ENCODE data around the gene RERG. TPM values are rescaled to one million over a fixed set of nuclear protein-coding genes. Genes with fewer than 3 reads are reported as not detected.

Gene RERG
- polyA plus RNA-seq, 2 of the 4 experiments (the other 2 are of a cell fraction): 0.48 to 0.79 TPM

GRCh38 chr12:15171012-15171655, 50.1 kb downstream of the RERG start:
- ChIA-PET CTCF (interaction anchor here (1.1 to 2.9 kb wide), 2 partner anchors 50 to 176 kb away, joined by 3 to 9 read pairs; partner anchors contain the start of gene RERG), POLR2A (no interaction called here)
- Histone ChIP-seq H3K4me1 (peaks cover 34% of the 10 kb centered on the region), H3K27ac (peak overlapping the region in 1 of 2 experiments; percentile 31; a peak in 3 of 6 replicates), H3K4me3 (no peak overlapping the region), H3K4me2 (peak overlapping the region; percentile 65), H3K9me3 (peaks cover 3% of the 10 kb centered on the region; the same call in 1 of the 3 replicates)
- WGBS (ENCODE audit: missing lambda C conversion rate): 37% methylated on average over 6 of the region's 6 CpGs
- peak; percentile 13 for DNase-seq (ENCODE audit: low read depth in 1 of 2, low spot score in 1 of 2)
- no peak for TF ChIP-seq CHD4 (IDR thresholded peaks at IDR 0.05; ENCODE audit: borderline replicate concordance)
- no peak for TF ChIP-seq RFX5 (IDR thresholded peaks at IDR 0.05)
- TF ChIP-seq SMC3 (IDR thresholded peaks at IDR 0.05): no peak
- no peak for TF ChIP-seq CEBPB (IDR thresholded peaks at IDR 0.05)
- no peak for TF ChIP-seq RCOR1 (IDR thresholded peaks at IDR 0.05; ENCODE audit: low read depth, low read length)
- peak; percentile 18 for FAIRE-seq
- peak; percentile 51 to 68; a peak in 3 of 6 replicates for ATAC-seq

GRCh38 chr12:15168026-15168678, 53.1 kb downstream of the RERG start:
- ATAC-seq (no peak), DNase-seq (ENCODE audit: low read depth in 1 of 2, low spot score in 1 of 2) (no peak), FAIRE-seq (no peak)
- 81% methylated on average over 5 of the region's 5 CpGs for WGBS (ENCODE audit: missing lambda C conversion rate)
- no peak for TF ChIP-seq GATA3 (IDR thresholded peaks at IDR 0.05; ENCODE audit: borderline replicate concordance)
- Histone ChIP-seq H3K4me2 (no peak overlapping the region), H3K27ac (peak overlapping the region in 1 of 2 experiments; percentile 20; a peak in 1 of 6 replicates), H3K4me3 (no peak overlapping the region), H3K4me1 (peaks cover 52% of the 10 kb centered on the region), H3K9me3 (peaks cover 2% of the 10 kb centered on the region; the same call in 1 of the 3 replicates)
- POLR2A ChIA-PET: no interaction called here
- CTCF ChIA-PET: no interaction called here

- H3K4me3 ChIP-seq: no peak overlapping the region
- H3K27ac ChIP-seq: peak overlapping the region; percentile 36 to 38; a peak in 4 of 6 replicates
- H3K4me2 ChIP-seq: peak overlapping the region; percentile 58
- FAIRE-seq (no peak), DNase-seq (ENCODE audit: low read depth in 1 of 2, low spot score in 1 of 2) (peak in 1 of 2 experiments; percentile 4), ATAC-seq (peak; percentile 33 to 51; a peak in 3 of 6 replicates)
- CTCF ChIA-PET: interaction anchor here (1.2 to 2.1 kb wide), 3 partner anchors 12 to 56 kb away, joined by 4 to 9 read pairs (median 7); partner anchors contain the start of gene RERG
- peaks cover 38% of the 10 kb centered on the region for H3K4me1 ChIP-seq
- no peaks in the 10 kb centered on the region for H3K9me3 ChIP-seq
- POLR2A ChIA-PET: no interaction called here
- TF ChIP-seq NPAS2 (CRISPR knock-in tag; IDR thresholded peaks at IDR 0.05; ENCODE audit: borderline replicate concordance) (no peak), ZC3H11A (IDR thresholded peaks at IDR 0.05) (no peak), REST (IDR thresholded peaks at IDR 0.05) (no peak), CTCF (IDR thresholded peaks at IDR 0.05) (no peak), HMGXB4 (CRISPR knock-in tag; IDR thresholded peaks at IDR 0.05; ENCODE audit: borderline replicate concordance) (no peak)
- 8% methylated on average over 6 of the region's 6 CpGs for WGBS (ENCODE audit: missing lambda C conversion rate)
These were observed 56.1 kb downstream of the RERG start for GRCh38 chr12:15165012-15165659.

Data from A549 (cell line).